ENCODE measurements around the gene ITM2B. TPM values are rescaled to one million over a fixed set of nuclear protein-coding genes. Genes with fewer than 3 reads are reported as not detected.
"Not testable (repeated sequence)": the region's sequence is repeated elsewhere in the genome, so short reads cannot be mapped to it uniquely, and the experiment has no call there.

The ITM2B gene
- polyA plus RNA-seq, 3 donors from 2014 or later, result 850 to 1,055 (median 878) TPM

- Mint-ChIP-seq H3K27ac (peak overlapping the region; percentile 92 to 99 (median 98)), H3K27me3 (ENCODE audit: low read depth in 3 of 3) (peaks cover 3 to 8% (median 5%) of the 10 kb centered on the region in 3 donors), H3K4me1 (peaks cover 59 to 77% of the 10 kb centered on the region in 2 donors), H3K9me3 (no peaks in the 10 kb centered on the region), H3K4me3 (peak overlapping the region; percentile 92 to 99 (median 98)), H3K36me3 (peaks cover 0 to 4% (median 4%) of the 10 kb centered on the region in 3 donors)
- DNase-seq, result no peak
Measured at GRCh38 chr13:48233889-48234488, 983 bp downstream of the ITM2B start.

GRCh38 chr13:48234566-48235340 is 1.7 kb downstream of the ITM2B start:
- Mint-ChIP-seq H3K4me3 (peak overlapping the region; percentile 92 to 99 (median 98)), H3K9me3 (no peaks in the 10 kb centered on the region), H3K36me3 (peaks cover 0 to 4% (median 4%) of the 10 kb centered on the region in 3 donors), H3K27ac (peak overlapping the region; percentile 92 to 99 (median 98)), H3K27me3 (ENCODE audit: low read depth in 3 of 3) (peaks cover 3 to 8% (median 5%) of the 10 kb centered on the region in 3 donors), H3K4me1 (peaks cover 63 to 81% of the 10 kb centered on the region in 2 donors)
- DNase-seq, result no peak

- H3K27me3 Mint-ChIP-seq (ENCODE audit: low read depth in 3 of 3), result peaks cover 3 to 8% (median 5%) of the 10 kb centered on the region in 3 donors
- peaks cover 3 to 4% (median 4%) of the 10 kb centered on the region in 3 donors for H3K36me3 Mint-ChIP-seq
- H3K9me3 Mint-ChIP-seq, result no peaks in the 10 kb centered on the region
- DNase-seq, result peak in 2 of 3 donors; percentile 21 to 26
- peak overlapping the region; percentile 87 to 98 (median 92) for H3K27ac Mint-ChIP-seq
- H3K4me3 Mint-ChIP-seq, result peak overlapping the region; percentile 85 to 99 (median 97)
- H3K4me1 Mint-ChIP-seq, result peaks cover 70 to 87% of the 10 kb centered on the region in 2 donors
Measured at GRCh38 chr13:48235341-48236135, 2.5 kb downstream of the ITM2B start.

GRCh38 chr13:48236528-48237353 is 3.7 kb downstream of the ITM2B start:
- H3K36me3 Mint-ChIP-seq, result peaks cover 4 to 6% (median 4%) of the 10 kb centered on the region in 3 donors
- H3K4me1 Mint-ChIP-seq, result peaks cover 76 to 88% of the 10 kb centered on the region in 2 donors
- H3K4me3 Mint-ChIP-seq, result peak overlapping the region; percentile 85 to 99 (median 97)
- peaks cover 2 to 8% (median 5%) of the 10 kb centered on the region in 3 donors for H3K27me3 Mint-ChIP-seq (ENCODE audit: low read depth in 3 of 3)
- H3K27ac Mint-ChIP-seq, result peak overlapping the region; percentile 87 to 98 (median 92)
- DNase-seq, result peak in 1 of 3 donors; percentile 24
- H3K9me3 Mint-ChIP-seq, result no peaks in the 10 kb centered on the region

- peaks cover 77 to 95% of the 10 kb centered on the region in 2 donors for H3K4me1 Mint-ChIP-seq
- H3K36me3 Mint-ChIP-seq; H3K27me3 Mint-ChIP-seq (ENCODE audit: low read depth in 3 of 3); DNase-seq; H3K9me3 Mint-ChIP-seq: not testable (repeated sequence)
- H3K4me3 Mint-ChIP-seq, result peak overlapping the region in 1 of 5 donors; percentile 12
- peak overlapping the region in 2 of 6 donors; percentile 24 to 36 for H3K27ac Mint-ChIP-seq
Measured at GRCh38 chr13:48239369-48239768, 6.4 kb downstream of the ITM2B start.

- peaks cover 0 to 6% (median 4%) of the 10 kb centered on the region in 3 donors for H3K36me3 Mint-ChIP-seq
- H3K4me3 Mint-ChIP-seq, result peak overlapping the region in 4 of 5 donors; percentile 29 to 67 (median 52)
- peak overlapping the region; percentile 65 to 79 (median 72) for H3K27ac Mint-ChIP-seq
Measured at GRCh38 chr13:48241651-48242050, 8.6 kb downstream of the ITM2B start.

GRCh38 chr13:48242677-48243076 is 9.7 kb downstream of the ITM2B start:
- Mint-ChIP-seq H3K4me3 (peak overlapping the region in 2 of 5 donors; percentile 28 to 49), H3K9me3 (no peaks in the 10 kb centered on the region), H3K27me3 (ENCODE audit: low read depth in 3 of 3) (peaks cover 0 to 4% (median 0%) of the 10 kb centered on the region in 3 donors), H3K36me3 (peaks cover 0 to 6% (median 4%) of the 10 kb centered on the region in 3 donors), H3K4me1 (peaks cover 63 to 88% of the 10 kb centered on the region in 2 donors), H3K27ac (peak overlapping the region; percentile 49 to 83 (median 76))
- DNase-seq, result no peak

More at GRCh38 chr13:48241651-48242050, 8.6 kb downstream of the ITM2B start:
- DNase-seq, result no peak
- Mint-ChIP-seq H3K4me1 (peaks cover 72 to 92% of the 10 kb centered on the region in 2 donors), H3K9me3 (no peaks in the 10 kb centered on the region), H3K27me3 (ENCODE audit: low read depth in 3 of 3) (peaks cover 0 to 4% (median 0%) of the 10 kb centered on the region in 3 donors)

- peaks cover 0 to 4% (median 0%) of the 10 kb centered on the region in 3 donors for H3K27me3 Mint-ChIP-seq (ENCODE audit: low read depth in 3 of 3)
- H3K4me1 Mint-ChIP-seq, result peaks cover 61 to 88% of the 10 kb centered on the region in 2 donors
- H3K4me3 Mint-ChIP-seq, result peak overlapping the region in 1 of 5 donors; percentile 3
- no peak for DNase-seq
- H3K36me3 Mint-ChIP-seq, result peaks cover 0 to 6% (median 4%) of the 10 kb centered on the region in 3 donors
- peak overlapping the region in 3 of 6 donors; percentile 58 to 66 (median 65) for H3K27ac Mint-ChIP-seq
- no peaks in the 10 kb centered on the region for H3K9me3 Mint-ChIP-seq
Measured at GRCh38 chr13:48244159-48244558, 11.2 kb downstream of the ITM2B start.

- Mint-ChIP-seq H3K27ac (peak overlapping the region in 4 of 6 donors; percentile 59 to 80 (median 74)), H3K36me3 (peaks cover 0 to 4% (median 0%) of the 10 kb centered on the region in 3 donors), H3K4me3 (no peak overlapping the region), H3K9me3 (no peaks in the 10 kb centered on the region), H3K27me3 (ENCODE audit: low read depth in 3 of 3) (peaks cover 0 to 4% (median 0%) of the 10 kb centered on the region in 3 donors), H3K4me1 (peaks cover 62 to 93% of the 10 kb centered on the region in 2 donors)
- DNase-seq, result no peak
Measured at GRCh38 chr13:48246102-48246501, 13.1 kb downstream of the ITM2B start.

GRCh38 chr13:48249018-48249417 is 16.0 kb downstream of the ITM2B start:
- Mint-ChIP-seq H3K9me3 (no peaks in the 10 kb centered on the region), H3K36me3 (peaks cover 0 to 6% (median 4%) of the 10 kb centered on the region in 3 donors), H3K4me3 (peak overlapping the region in 3 of 5 donors; percentile 7 to 39 (median 15)), H3K4me1 (peaks cover 68 to 93% of the 10 kb centered on the region in 2 donors), H3K27me3 (ENCODE audit: low read depth in 3 of 3) (peaks cover 0 to 4% (median 0%) of the 10 kb centered on the region in 3 donors), H3K27ac (peak overlapping the region in 5 of 6 donors; percentile 7 to 77 (median 44))
- no peak for DNase-seq

GRCh38 chr13:48251611-48252081 is 18.6 kb downstream of the ITM2B start:
- Mint-ChIP-seq H3K4me1 (peaks cover 55 to 82% of the 10 kb centered on the region in 2 donors), H3K27ac (peak overlapping the region in 2 of 6 donors; percentile 22 to 43), H3K4me3 (peak overlapping the region in 1 of 5 donors; percentile 0), H3K9me3 (no peaks in the 10 kb centered on the region), H3K27me3 (ENCODE audit: low read depth in 3 of 3) (no peaks in the 10 kb centered on the region), H3K36me3 (peaks cover 4 to 22% (median 11%) of the 10 kb centered on the region in 3 donors)
- DNase-seq, result no peak

- DNase-seq, result no peak
- Mint-ChIP-seq H3K27me3 (ENCODE audit: low read depth in 3 of 3) (no peaks in the 10 kb centered on the region), H3K9me3 (no peaks in the 10 kb centered on the region), H3K27ac (peak overlapping the region in 1 of 6 donors; percentile 77), H3K36me3 (peaks cover 6 to 24% (median 13%) of the 10 kb centered on the region in 3 donors), H3K4me3 (no peak overlapping the region), H3K4me1 (peaks cover 57 to 84% of the 10 kb centered on the region in 2 donors)
Measured at GRCh38 chr13:48252176-48252575, 19.2 kb downstream of the ITM2B start.
